SIG-M5 treated with dmso at 0.1 percent for 504 hours (cell line): ENCODE data around the gene GPRIN2.
"Not testable (repeated sequence)": the region's sequence is repeated elsewhere in the genome, so short reads cannot be mapped to it uniquely, and the experiment has no call there.

ENCODE experiments used
- DNase-seq: peaks from one replicate; lab custom pipeline; 2025; ENCODE audit not compliant: unreplicated experiment; lab: John Stamatoyannopoulos, UW

GPRIN2 gene

DNA sequence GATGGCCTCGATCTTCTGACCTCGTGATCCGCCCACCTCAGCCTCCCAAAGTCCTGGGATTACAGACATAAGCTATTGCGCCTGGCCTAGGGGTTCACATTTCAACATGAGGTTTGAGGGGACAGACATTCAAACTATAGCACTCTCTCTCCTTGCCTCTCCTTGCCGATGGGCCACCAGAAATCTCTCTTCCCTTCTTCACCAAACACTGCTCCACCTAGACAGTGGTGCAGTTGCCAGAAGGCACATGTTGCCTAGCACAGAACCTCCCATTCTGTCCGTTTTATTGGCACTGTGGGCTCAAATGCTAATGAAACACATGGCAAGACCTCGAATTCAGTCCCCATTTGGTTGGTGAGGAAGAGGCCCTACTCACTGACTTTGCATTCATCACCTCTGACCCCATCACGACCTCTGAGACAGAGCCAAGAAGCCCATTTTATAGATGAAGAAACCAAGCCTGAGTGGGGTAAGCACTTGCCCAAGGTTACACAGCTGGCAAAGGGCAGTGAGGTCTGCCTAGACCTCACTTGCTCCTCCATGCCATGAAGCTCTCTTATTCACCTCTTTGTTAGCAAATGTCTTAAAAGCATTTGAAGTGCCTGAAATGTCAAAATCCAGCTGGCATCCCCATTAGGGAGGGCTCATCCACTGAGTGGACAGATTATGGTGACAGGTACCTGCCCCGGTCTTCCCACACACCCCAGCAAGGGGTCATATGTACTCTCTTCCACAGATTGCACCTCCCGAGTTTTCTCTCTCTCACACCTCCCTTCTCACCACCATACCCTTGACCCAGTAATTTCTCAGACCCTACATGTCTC is 34.0 kb downstream of the GPRIN2 start:
- no peak for DNase-seq

DNA sequence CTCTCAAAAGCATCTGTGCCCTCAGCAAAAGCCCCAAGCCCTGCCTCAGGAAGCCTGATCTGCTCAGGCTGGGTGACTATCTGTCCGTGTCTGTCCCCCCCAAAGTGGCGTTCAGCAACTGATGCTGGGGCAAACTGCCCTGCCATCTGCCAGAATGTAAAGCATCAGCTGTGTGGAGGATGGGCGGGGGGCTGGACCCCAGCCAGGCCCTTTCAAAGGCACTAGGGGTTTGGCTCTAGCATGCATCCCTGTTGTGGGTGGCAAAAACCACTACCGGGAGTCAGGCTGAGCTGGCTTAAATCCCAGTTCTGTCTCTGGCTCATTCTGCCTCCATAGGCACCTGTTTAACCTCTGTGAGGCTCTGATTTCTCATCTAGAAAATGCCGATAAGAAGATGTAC is 35.5 kb downstream of the GPRIN2 start:
- DNase-seq = no peak

GRCh38 chr10:46520381-46520780 is 36.1 kb downstream of the GPRIN2 start:
- no peak for DNase-seq

GRCh38 chr10:46518028-46518725 is 38.3 kb downstream of the GPRIN2 start:
- DNase-seq = no peak

DNA sequence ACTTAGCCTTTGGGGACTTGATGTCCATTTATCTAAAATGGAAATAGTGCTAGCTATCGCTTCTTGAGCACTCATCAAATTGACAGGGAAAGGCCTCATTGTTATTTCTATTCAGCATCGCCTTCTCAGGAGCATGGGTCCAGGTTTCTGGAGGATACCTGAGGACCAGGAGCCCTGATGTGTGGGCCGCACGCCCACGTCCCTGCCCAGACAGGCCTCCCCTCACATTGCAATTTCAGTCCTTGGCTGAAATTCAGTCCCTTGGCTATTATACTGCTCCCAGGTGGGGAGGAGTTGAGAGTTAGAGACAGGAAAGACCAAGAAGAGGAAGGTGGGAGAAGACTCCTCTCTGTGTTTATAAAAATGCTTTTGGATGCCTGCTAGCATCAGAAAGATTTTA is 38.9 kb downstream of the GPRIN2 start:
- no peak for DNase-seq

GRCh38 chr10:46516660-46517416 is 39.6 kb downstream of the GPRIN2 start:
- no peak for DNase-seq

DNA sequence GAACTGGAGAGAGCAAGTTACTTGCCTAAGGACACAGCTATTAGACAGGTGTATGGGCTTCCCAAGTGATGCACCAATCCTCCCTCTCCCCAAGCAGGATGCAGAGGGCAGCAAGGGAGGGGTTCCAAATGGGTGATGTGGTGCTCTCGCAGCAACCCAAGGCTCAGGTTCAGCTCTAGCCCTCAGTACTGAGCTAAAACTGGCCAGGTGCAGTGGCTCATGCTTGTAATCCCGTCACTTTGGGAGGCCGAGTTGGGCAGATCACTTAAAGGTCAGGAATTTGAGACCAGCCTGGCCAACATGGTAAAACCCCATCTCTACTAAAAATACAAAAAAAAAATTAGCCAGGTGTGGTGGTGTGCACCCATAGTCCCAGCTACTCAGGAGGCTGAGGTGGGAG is 40.7 kb downstream of the GPRIN2 start:
- DNase-seq = no peak

DNA sequence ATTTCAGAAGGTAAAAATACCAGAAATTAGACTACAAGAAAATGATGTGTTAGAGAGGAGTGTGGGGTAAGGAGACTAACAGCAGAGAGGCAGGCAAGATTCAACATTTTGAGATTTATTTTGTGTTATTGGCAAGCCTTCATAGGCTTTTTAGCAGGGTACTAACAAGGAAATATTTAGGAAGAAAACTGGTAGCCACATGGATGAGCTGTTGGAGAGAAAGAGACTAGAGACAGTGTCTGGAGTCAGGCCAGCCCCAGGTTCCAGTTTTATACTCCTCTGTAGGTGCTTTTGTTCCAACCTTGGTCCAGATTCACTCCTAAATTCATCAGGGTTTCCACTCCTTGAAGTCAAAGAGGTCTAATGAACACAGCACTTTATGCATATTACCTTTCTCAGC is 41.1 kb downstream of the GPRIN2 start:
- DNase-seq = no peak

GRCh38 chr10:46514899-46515298 is 41.6 kb downstream of the GPRIN2 start:
- no peak for DNase-seq

GRCh38 chr10:46514431-46514861 is 42.0 kb downstream of the GPRIN2 start:
- DNase-seq = no peak

GRCh38 chr10:46513333-46513732 is 43.1 kb downstream of the GPRIN2 start:
- DNase-seq = not testable (repeated sequence)

DNA sequence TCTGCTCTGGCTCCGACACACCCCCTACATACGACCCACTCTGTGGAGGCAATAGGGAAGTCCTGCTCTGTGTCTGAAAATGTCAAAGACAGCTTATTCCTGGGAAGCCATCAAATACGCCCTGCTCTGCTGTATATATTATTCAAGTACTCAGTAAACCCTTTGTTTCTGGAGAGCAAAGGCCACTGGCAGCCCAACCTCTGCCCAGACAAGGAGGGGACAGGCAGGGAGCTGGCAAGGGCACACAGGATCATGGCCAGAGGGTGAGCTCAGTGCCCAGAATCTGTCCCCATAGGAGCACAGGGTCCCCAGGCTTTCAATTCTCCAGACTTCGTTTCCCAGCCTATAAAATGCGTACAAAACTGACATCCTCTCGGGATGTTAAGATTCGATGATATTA is 43.7 kb downstream of the GPRIN2 start:
- not testable (repeated sequence) for DNase-seq

DNA sequence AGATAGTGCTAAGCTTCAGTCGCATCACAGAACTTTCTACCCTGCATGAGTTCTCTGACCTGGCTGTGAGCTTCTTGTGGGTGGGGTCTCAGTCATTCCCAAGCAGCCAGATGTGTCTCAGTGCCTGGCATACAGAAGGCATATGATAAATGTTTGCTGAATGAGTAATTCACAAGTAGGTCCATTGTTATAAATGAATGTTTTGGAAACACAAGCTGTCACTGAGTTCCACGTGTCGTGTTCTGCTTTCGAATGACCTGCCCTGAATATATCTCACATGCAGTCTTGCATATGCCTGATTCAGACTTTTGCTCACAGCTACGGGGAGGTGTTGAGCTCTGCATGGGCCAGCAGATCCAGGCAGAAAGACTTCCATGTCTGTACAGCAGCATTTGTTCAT is 44.5 kb downstream of the GPRIN2 start:
- DNase-seq = not testable (repeated sequence)
